Measurements from ENCODE around the gene IFI30.

- TF ChIP-seq CTCF (IDR thresholded peaks at IDR 0.05) (no peak), ZFX (IDR thresholded peaks at IDR 0.05; ENCODE audit: borderline replicate concordance) (no peak)
Measured at GRCh38 chr19:18203863-18204393, 30.3 kb downstream of the IFI30 start, which contains the start of gene RAB3A.

Data from 22Rv1 (cell line).